ENCODE data around the gene CA11.

DNA sequence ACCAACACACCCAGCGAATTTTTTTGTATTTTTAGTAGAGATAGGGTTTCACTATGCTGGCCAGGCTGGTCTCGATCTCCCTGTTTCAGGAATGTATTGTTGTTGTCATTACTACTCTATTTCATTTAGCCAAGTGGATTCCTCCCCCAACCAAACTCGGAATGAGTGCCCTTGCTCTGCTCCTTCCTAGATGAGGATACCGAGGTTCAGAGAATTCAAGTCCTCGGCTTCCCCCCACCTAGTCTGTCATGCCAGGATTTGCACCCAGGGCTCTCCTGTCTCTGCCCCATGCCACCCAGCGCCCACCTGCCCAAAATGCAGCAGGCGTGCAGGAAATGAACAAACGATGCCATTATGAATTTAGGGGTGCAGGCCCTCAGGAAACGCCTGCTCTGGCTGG lies 43.0 kb downstream of the CA11 start:
- TF ChIP-seq SPI1 (IDR thresholded peaks at IDR 0.05; ENCODE audit: low read depth, low read length): no peak
- TF ChIP-seq POLR2AphosphoS5 (IDR thresholded peaks at IDR 0.05; ENCODE audit: low read depth, low read length): no peak
- no peak for TF ChIP-seq POLR2A (IDR thresholded peaks at IDR 0.05; ENCODE audit: low read depth, low read length)
- TF ChIP-seq TAF1 (IDR thresholded peaks at IDR 0.05; ENCODE audit: low read depth, low read length): no peak
- TF ChIP-seq POU2F2 (IDR thresholded peaks at IDR 0.05; ENCODE audit: low read depth, low read length): no peak

Measured in GM12891 (cell line).